A549 treated with Mapracorat at 1 μM for 4 hours (cell line): ENCODE measurements around the gene RPS6KA5. TPM values are rescaled to one million over a fixed set of nuclear protein-coding genes. Genes with fewer than 3 reads are reported as not detected.

Source experiments
- total RNA-seq: library from RNA; stranded (reverse); fragments of 200-300 nt; extraction: Qiagen RNA extraction; gene quantifications from 5 replicates; pipeline ENCODE4 v1.2.3, GENCODE V29; 2022

RPS6KA5 gene
- total RNA-seq, result 3.4 to 6.0 TPM (median 4.6 TPM) in 5 replicates

DNA sequence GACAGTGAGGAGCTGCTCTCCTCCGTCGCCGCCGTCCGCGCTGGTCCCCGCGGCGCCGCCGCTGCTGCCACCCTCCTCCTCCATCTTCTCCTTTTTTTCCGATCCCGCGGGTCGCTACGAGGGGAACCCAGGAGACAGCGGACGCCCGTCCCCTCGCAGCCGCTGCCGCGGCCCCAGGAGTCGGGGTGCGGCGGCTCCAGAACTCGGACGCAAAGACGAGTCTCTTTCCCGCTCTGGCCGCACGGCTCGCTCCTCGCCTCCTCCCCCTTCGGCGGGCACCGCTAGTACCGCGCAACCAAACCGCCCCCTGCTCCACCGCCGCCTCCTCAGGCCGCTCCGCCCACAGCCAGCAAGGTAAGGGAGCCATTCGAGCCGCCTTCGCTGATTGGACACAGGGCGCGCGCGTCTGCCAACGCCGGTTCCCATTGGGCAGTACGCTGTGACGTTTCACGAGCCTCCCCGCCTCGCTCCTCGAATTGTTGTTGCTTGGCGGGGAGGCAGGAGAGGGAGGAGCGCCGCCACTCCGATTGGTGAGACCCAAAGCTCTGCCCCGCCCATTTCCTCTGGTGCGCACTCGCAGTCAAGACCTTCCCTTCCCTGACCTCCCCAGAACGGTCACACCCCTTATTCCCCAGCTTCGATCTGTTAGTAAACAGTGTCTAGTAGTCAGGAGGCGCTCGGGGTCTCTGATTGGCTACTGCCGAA, at the start of gene RPS6KA5:
Gene RPS6KA5, minus strand, starts transcription at position 291 of the 705 bp plus-strand sequence. Its CDS starts 207 bp downstream, at position 84.

DNA sequence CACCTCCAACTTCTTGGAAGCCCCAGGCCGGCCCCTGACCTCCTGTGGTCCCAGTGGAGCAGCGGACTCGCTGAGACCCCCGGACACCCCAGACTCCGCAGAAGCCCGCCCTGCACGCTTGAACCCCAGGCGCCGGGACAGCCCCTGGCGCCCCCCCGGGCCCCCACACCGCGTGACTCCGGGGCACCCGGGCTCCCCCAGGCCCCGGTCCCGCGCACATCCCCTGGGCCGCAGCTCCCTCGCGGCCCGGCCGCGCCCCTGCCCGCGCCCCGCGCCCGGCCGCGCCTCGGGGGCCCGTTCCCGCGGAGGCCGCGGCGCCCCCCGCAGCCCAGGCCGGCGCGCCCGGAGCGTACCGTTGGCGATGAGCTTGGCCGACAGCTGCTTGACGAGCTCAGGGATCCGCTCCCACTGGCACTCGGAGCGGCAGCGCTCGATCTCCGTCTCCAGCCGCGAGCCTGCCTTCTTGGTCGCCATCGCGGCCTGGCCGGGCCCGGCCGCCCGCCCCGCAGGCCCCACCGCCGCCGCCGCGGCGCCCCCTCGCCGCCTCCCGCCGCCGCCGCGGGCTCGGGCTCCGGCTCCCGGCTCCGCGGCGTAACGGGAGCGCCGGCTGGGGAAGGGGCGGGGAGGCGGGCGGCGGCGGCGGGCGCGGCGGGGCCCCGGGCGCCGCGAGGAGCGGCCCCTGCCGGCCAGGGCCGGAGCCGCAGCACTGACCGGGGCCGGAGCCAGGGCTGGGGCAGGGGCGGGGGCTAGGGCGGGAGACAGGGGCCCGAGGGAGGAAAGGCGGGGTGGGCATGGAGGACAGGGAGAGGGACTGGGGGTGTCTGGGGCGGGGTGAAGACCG, 244.4 kb downstream of the RPS6KA5 start, which contains the start of gene TTC7B:
Gene TTC7B, minus strand, starts transcription at position 609 of the 841 bp plus-strand sequence. Its CDS starts 135 bp downstream, at position 474.

Other genes with a start within 250 kb of the RPS6KA5 start
- gene TTC7B, start 244.2 kb downstream of the RPS6KA5 start, total RNA-seq, result 16.0 to 25.4 TPM (median 19.8 TPM) in 5 replicates
- 17.0 to 19.8 TPM (median 17.2 TPM) in 5 replicates for gene DGLUCY, start 53.4 kb upstream of the RPS6KA5 start, total RNA-seq
- 0.13 to 0.24 TPM (median 0.13 TPM) in 5 replicates for gene GPR68, start 184.1 kb upstream of the RPS6KA5 start, total RNA-seq